H9 (cell line): ENCODE results near the gene NUBP1. TPM values are rescaled to one million over a fixed set of nuclear protein-coding genes. Genes with fewer than 3 reads are reported as not detected.

ENCODE experiments used
- DNase-seq: peaks from one replicate; pipeline ENCODE4 v3.0.0-alpha.2; 2017
- H2AFZ ChIP-seq: one replicate; pipeline ENCODE4 v1.6.1; 2013; ENCODE audit warnings: mild to moderate bottlenecking, low read length, control low read depth, moderate library complexity
- H2AK5ac ChIP-seq: 2 replicates; pipeline ENCODE4 v1.6.1; 2013; ENCODE audit warnings: low read length, control low read depth, mixed read lengths; ENCODE audit not compliant: insufficient read length
- H2BK120ac ChIP-seq: one replicate; pipeline ENCODE4 v1.6.1; 2013; ENCODE audit warnings: low read depth, mild to moderate bottlenecking, low read length, control low read depth, inconsistent platforms; ENCODE audit not compliant: poor library complexity, severe bottlenecking
- H2BK12ac ChIP-seq: 2 replicates; pipeline ENCODE4 v1.6.1; 2013; ENCODE audit warnings: low read length, control low read depth, mixed read lengths, low read depth; ENCODE audit not compliant: insufficient read length
- H2BK15ac ChIP-seq: 2 replicates; pipeline ENCODE4 v1.6.1; 2013; ENCODE audit warnings: low read depth, low read length, control low read depth
- H2BK20ac ChIP-seq: one replicate; pipeline ENCODE4 v1.6.1; 2013; ENCODE audit warnings: low read depth, mild to moderate bottlenecking, low read length, control low read depth, inconsistent platforms; ENCODE audit not compliant: poor library complexity, severe bottlenecking
- H2BK5ac ChIP-seq: 2 replicates; pipeline ENCODE4 v1.6.1; 2013; ENCODE audit warnings: low read length, control low read depth, mixed read lengths; ENCODE audit not compliant: insufficient read length
- H3K14ac ChIP-seq: 2 replicates; pipeline ENCODE4 v1.6.1; 2013; ENCODE audit warnings: low read length, control low read depth; ENCODE audit not compliant: insufficient read depth
- H3K18ac ChIP-seq: 2 replicates; pipeline ENCODE4 v1.6.1; 2013; ENCODE audit warnings: low read depth, mild to moderate bottlenecking, mixed read lengths, low read length, control low read depth; ENCODE audit not compliant: insufficient read length
- H3K23ac ChIP-seq: 2 replicates; pipeline ENCODE4 v1.6.1; 2013; ENCODE audit warnings: low read length, control low read depth, mixed read lengths, low read depth; ENCODE audit not compliant: insufficient read length
- H3K23me2 ChIP-seq: 2 replicates; pipeline ENCODE4 v1.6.1; 2013; ENCODE audit warnings: low read depth, mild to moderate bottlenecking, mixed read lengths, low read length, control low read depth; ENCODE audit not compliant: insufficient read length, poor library complexity, severe bottlenecking
- H3K27ac ChIP-seq: 2 replicates; pipeline ENCODE4 v1.5.1; 2013; ENCODE audit warnings: low read length, control low read depth, mixed read lengths, low read depth; ENCODE audit not compliant: insufficient read length
- H3K27me3 ChIP-seq: 2 replicates; pipeline ENCODE4 v1.6.1; 2013; ENCODE audit warnings: low read length, control low read depth, inconsistent platforms; ENCODE audit not compliant: insufficient read depth
- H3K4ac ChIP-seq: 2 replicates; pipeline ENCODE4 v1.6.1; 2013; ENCODE audit warnings: low read depth, mild to moderate bottlenecking, control low read depth, inconsistent platforms, low read length, moderate library complexity
- H3K4me1 ChIP-seq: 2 replicates; pipeline ENCODE4 v1.6.1; 2013; ENCODE audit warnings: low read length, control low read depth, inconsistent platforms; ENCODE audit not compliant: insufficient read depth
- H3K4me2 ChIP-seq: 2 replicates; pipeline ENCODE4 v1.6.1; 2013; ENCODE audit warnings: low read length, control low read depth, mixed read lengths; ENCODE audit not compliant: insufficient read length, insufficient read depth
- H3K56ac ChIP-seq: 2 replicates; pipeline ENCODE4 v1.6.1; 2013; ENCODE audit warnings: low read depth, mild to moderate bottlenecking, mixed read lengths, low read length, control low read depth; ENCODE audit not compliant: insufficient read length
- H3K79me1 ChIP-seq: 2 replicates; pipeline ENCODE4 v1.6.1; 2013; ENCODE audit warnings: low read depth, mild to moderate bottlenecking, moderate library complexity, low read length, control low read depth, inconsistent platforms; ENCODE audit not compliant: insufficient read depth, poor library complexity, severe bottlenecking
- H3K79me2 ChIP-seq: 2 replicates; pipeline ENCODE4 v1.6.1; 2013; ENCODE audit warnings: low read length, control low read depth, inconsistent platforms; ENCODE audit not compliant: insufficient read depth
- H3K9ac ChIP-seq: 2 replicates; pipeline ENCODE4 v1.6.1; 2013; ENCODE audit warnings: low read length, control low read depth, mixed read lengths; ENCODE audit not compliant: insufficient read length; ENCODE audit errors: extremely low read depth
- H3K9me3 ChIP-seq: one replicate; pipeline ENCODE4 v1.6.1; 2013; ENCODE audit warnings: low read depth, low read length, inconsistent platforms; ENCODE audit not compliant: control insufficient read depth
- H3T11ph ChIP-seq: one replicate; pipeline ENCODE4 v1.6.1; 2013; ENCODE audit warnings: mild to moderate bottlenecking, low read length, control low read depth, inconsistent platforms
- H4K20me1 ChIP-seq: one replicate; pipeline ENCODE4 v1.6.1; 2013; ENCODE audit not compliant: control insufficient read depth, insufficient read length, insufficient read depth
- H4K5ac ChIP-seq: 2 replicates; pipeline ENCODE4 v1.6.1; 2013; ENCODE audit warnings: low read depth, mild to moderate bottlenecking, mixed read lengths, low read length, control low read depth; ENCODE audit not compliant: insufficient read length
- H4K8ac ChIP-seq: replicated peaks from 2 replicates; pipeline ENCODE4 v1.6.1; 2013; ENCODE audit warnings: low read length, control low read depth, mixed read lengths, low read depth; ENCODE audit not compliant: insufficient read length
- H4K91ac ChIP-seq: 2 replicates; pipeline ENCODE4 v1.6.1; 2013; ENCODE audit warnings: low read depth, mild to moderate bottlenecking, moderate library complexity, mixed read lengths, low read length, control low read depth; ENCODE audit not compliant: insufficient read length
- H3K27ac Mint-ChIP-seq, 3 experiments: 2 replicates in 2 of 3; 3 replicates in 1 of 3; pipeline ENCODE4 v1.8.0; 2020 to 2021; ENCODE audit warnings: mixed read lengths in 3 of 3, mild to moderate bottlenecking in 1 of 3, moderate library complexity in 1 of 3
- H3K27me3 Mint-ChIP-seq: 2 replicates; pipeline ENCODE4 v1.8.0; 2021; ENCODE audit warnings: low read depth, mild to moderate bottlenecking, moderate library complexity, mixed read lengths
- H3K36me3 Mint-ChIP-seq, 3 experiments: 2 replicates in 2 of 3; 3 replicates in 1 of 3; pipeline ENCODE4 v1.8.0; 2020 to 2021; ENCODE audit warnings: low read depth in 3 of 3, mixed read lengths in 3 of 3; ENCODE audit not compliant: insufficient read depth in 1 of 3
- H3K4me1 Mint-ChIP-seq, 2 experiments: 2 replicates each; pipeline ENCODE4 v1.8.0; 2020; ENCODE audit warnings: mixed read lengths in 2 of 2
- H3K4me3 Mint-ChIP-seq, 2 experiments: 2 replicates in 1 of 2; 3 replicates in 1 of 2; pipeline ENCODE4 v1.8.0; 2020 to 2021; ENCODE audit warnings: mild to moderate bottlenecking in 2 of 2, mixed read lengths in 2 of 2, moderate library complexity in 1 of 2
- H3K9me3 Mint-ChIP-seq, 2 experiments: 2 replicates in 1 of 2; 3 replicates in 1 of 2; pipeline ENCODE4 v1.8.0; 2020; ENCODE audit warnings: mild to moderate bottlenecking in 2 of 2, mixed read lengths in 2 of 2, moderate library complexity in 1 of 2
- WGBS: extraction: QIAGEN DNeasy Blood & Tissue Kit; methylation state at CpG from one replicate; pipeline ENCODE4 v1.1.7; 2013; ENCODE audit warnings: missing lambda C conversion rate, low lambda C conversion rate, mixed read lengths; ENCODE audit not compliant: insufficient read length; ENCODE audit errors: extremely low coverage; 5-methylcytosine and 5-hydroxymethylcytosine counted together
- total RNA-seq: library from RNA; stranded (reverse); gene quantifications from 2 replicates; pipeline ENCODE4 v1.2.1, GENCODE V29; 2021
- TF ChIP-seq, protein P1 (sequence below): fragments of 200-600 bp; sonication (generic); conservative IDR thresholded peaks from 3 replicates; pipeline ENCODE4 v1.8.0; 2021; ENCODE audit warnings: antibody characterized with exemption, mild to moderate bottlenecking

The NUBP1 gene
- total RNA-seq, 1 experiment from 2014 or later = 36.5 TPM

DNA sequence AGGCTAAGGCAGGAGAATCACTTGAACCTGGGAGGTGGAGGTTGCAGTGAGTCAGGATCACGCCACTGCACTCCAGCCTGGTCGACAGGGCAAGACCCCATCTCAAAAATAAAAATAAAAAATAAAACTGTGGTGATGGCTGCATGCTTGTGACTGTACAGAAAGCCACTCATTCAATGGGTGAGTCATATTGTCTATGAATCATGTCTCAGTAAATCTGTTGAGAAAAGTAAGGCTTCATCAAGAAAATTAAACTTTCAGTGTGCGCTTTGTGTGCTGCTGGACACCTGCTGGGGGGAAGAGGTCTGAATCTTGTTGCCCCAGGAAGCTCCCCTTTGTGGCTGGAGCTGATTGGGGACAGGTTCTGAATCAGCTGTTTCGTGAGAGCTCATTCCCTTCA lies 11.3 kb downstream of the NUBP1 start:
- Histone ChIP-seq H3K56ac (no peak overlapping the region), H2BK120ac (no peak overlapping the region), H3K9me3 (no peaks in the 10 kb centered on the region), H3K23ac (no peak overlapping the region), H3K23me2 (no peaks in the 10 kb centered on the region), H2BK20ac (no peak overlapping the region), H3K9ac (no peak overlapping the region), H3T11ph (no peak overlapping the region), H3K18ac (no peak overlapping the region), H3K4ac (no peak overlapping the region), H3K4me1 (no peaks in the 10 kb centered on the region), H3K14ac (no peak overlapping the region), H3K27me3 (no peaks in the 10 kb centered on the region), H4K20me1 (no peaks in the 10 kb centered on the region), H4K91ac (no peak overlapping the region), H2AFZ (no peak overlapping the region), H3K27ac (no peak overlapping the region), H2BK5ac (no peak overlapping the region), H2BK15ac (no peak overlapping the region), H3K79me2 (no peaks in the 10 kb centered on the region; the same call in 1 of the 2 replicates), H3K4me2 (no peak overlapping the region), H2AK5ac (no peak overlapping the region), H2BK12ac (no peak overlapping the region), H3K79me1 (no peaks in the 10 kb centered on the region), H4K8ac (no peak overlapping the region), H4K5ac (no peak overlapping the region)
- Mint-ChIP-seq H3K4me1 (no peaks in the 10 kb centered on the region), H3K27me3 (no peaks in the 10 kb centered on the region), H3K9me3 (no peaks in the 10 kb centered on the region), H3K4me3 (no peak overlapping the region), H3K27ac (0 out of 7 replicates have a peak overlapping the region, but pooled peaks of 1 of the 3 experiments have one; percentile 21), H3K36me3 (peaks cover 11 to 62% (median 19%) of the 10 kb centered on the region in 3 experiments; a peak in 6 of 7 replicates)
- WGBS = no CpG with 5 or more reads among the region's 4 CpGs
- no peak for DNase-seq
- TF ChIP-seq, protein P1, sequence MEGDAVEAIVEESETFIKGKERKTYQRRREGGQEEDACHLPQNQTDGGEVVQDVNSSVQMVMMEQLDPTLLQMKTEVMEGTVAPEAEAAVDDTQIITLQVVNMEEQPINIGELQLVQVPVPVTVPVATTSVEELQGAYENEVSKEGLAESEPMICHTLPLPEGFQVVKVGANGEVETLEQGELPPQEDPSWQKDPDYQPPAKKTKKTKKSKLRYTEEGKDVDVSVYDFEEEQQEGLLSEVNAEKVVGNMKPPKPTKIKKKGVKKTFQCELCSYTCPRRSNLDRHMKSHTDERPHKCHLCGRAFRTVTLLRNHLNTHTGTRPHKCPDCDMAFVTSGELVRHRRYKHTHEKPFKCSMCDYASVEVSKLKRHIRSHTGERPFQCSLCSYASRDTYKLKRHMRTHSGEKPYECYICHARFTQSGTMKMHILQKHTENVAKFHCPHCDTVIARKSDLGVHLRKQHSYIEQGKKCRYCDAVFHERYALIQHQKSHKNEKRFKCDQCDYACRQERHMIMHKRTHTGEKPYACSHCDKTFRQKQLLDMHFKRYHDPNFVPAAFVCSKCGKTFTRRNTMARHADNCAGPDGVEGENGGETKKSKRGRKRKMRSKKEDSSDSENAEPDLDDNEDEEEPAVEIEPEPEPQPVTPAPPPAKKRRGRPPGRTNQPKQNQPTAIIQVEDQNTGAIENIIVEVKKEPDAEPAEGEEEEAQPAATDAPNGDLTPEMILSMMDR = no peak
